Brain microvascular endothelial cell (primary cell): ENCODE measurements around the gene RTKN.
"Not testable (repeated sequence)": the region's sequence is repeated elsewhere in the genome, so short reads cannot be mapped to it uniquely, and the experiment has no call there.

Experiments used
- DNase-seq: peaks from one replicate; pipeline ENCODE4 v3.0.0-alpha.2; 2020
- H3K27ac ChIP-seq: fragments of 250-450 bp; sonication (Bioruptor Pico); 2 replicates; pipeline ENCODE4 v1.5.1; 2020; ENCODE audit warnings: mild to moderate bottlenecking, moderate library complexity
- H3K27me3 ChIP-seq: fragments of 250-450 bp; sonication (Bioruptor Pico); replicated peaks from 2 replicates; pipeline ENCODE4 v1.5.1; 2020; ENCODE audit warnings: mild to moderate bottlenecking
- H3K36me3 ChIP-seq: fragments of 250-450 bp; sonication (Bioruptor Pico); replicated peaks from 2 replicates; pipeline ENCODE4 v1.5.1; 2020; ENCODE audit warnings: mild to moderate bottlenecking
- H3K4me3 ChIP-seq: 2 replicates; pipeline ENCODE4 v1.5.1; 2011; ENCODE audit warnings: low read depth, mild to moderate bottlenecking, control low read depth, low read length, moderate library complexity
- in situ Hi-C: cut with HindIII; loops from 2 replicates; pipeline ENCODE4 v1.10.0; 2017; ENCODE audit warnings: low sequenced_read_pairs, low pct_ligation_motif_present
- TF ChIP-seq, protein P1 (sequence below): IDR thresholded peaks from 2 replicates; pipeline ENCODE4 v1.5.1; 2011; ENCODE audit warnings: low read depth, mild to moderate bottlenecking, moderate library complexity, low read length, control low read depth, inconsistent platforms; ENCODE audit errors: missing control alignments

RTKN gene

GRCh38 chr2:74441690-74442482, at the start of gene RTKN:
TSS of gene RTKN (minus strand) at chr2:74441937. CDS start at chr2:74441816, 121 bp downstream.
- H3K4me3 ChIP-seq = peak within 1 kb of the TSS; percentile 66
- no peaks in the 10 kb centered on the region for H3K27me3 ChIP-seq
- TF ChIP-seq, protein P1, sequence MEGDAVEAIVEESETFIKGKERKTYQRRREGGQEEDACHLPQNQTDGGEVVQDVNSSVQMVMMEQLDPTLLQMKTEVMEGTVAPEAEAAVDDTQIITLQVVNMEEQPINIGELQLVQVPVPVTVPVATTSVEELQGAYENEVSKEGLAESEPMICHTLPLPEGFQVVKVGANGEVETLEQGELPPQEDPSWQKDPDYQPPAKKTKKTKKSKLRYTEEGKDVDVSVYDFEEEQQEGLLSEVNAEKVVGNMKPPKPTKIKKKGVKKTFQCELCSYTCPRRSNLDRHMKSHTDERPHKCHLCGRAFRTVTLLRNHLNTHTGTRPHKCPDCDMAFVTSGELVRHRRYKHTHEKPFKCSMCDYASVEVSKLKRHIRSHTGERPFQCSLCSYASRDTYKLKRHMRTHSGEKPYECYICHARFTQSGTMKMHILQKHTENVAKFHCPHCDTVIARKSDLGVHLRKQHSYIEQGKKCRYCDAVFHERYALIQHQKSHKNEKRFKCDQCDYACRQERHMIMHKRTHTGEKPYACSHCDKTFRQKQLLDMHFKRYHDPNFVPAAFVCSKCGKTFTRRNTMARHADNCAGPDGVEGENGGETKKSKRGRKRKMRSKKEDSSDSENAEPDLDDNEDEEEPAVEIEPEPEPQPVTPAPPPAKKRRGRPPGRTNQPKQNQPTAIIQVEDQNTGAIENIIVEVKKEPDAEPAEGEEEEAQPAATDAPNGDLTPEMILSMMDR = no peak
- no peaks in the 10 kb centered on the region for H3K36me3 ChIP-seq
- no peak within 1 kb of the TSS for H3K27ac ChIP-seq
- in situ Hi-C loops = no loop called here
- DNase-seq = no peak

DNA sequence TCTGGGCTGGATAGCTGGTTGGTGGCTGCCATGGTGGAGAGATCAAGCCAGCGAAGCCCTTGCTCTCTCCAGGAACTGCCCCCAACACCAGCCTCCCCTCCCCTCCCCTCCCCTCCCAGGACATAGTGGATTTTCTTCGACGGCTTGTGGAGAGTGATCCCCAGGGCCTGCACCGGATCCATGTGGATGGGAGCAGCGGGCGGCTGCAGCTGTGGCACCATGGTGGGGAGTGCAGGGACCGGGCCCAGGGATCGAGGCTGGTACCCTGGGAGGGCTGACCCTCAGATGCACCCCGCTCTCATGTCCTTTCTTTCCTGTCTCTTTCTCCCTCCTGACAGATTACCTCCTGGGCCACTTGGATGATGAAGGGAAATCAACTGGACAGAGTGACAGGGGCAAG, 48.2 kb upstream of the RTKN start:
- TF ChIP-seq, protein P1 = no peak
- Histone ChIP-seq H3K27me3 (no peaks in the 10 kb centered on the region), H3K27ac (no peak overlapping the region), H3K36me3 (peaks cover 29% of the 10 kb centered on the region), H3K4me3 (no peak overlapping the region)
- no peak for DNase-seq
- in situ Hi-C loops = no loop called here

DNA sequence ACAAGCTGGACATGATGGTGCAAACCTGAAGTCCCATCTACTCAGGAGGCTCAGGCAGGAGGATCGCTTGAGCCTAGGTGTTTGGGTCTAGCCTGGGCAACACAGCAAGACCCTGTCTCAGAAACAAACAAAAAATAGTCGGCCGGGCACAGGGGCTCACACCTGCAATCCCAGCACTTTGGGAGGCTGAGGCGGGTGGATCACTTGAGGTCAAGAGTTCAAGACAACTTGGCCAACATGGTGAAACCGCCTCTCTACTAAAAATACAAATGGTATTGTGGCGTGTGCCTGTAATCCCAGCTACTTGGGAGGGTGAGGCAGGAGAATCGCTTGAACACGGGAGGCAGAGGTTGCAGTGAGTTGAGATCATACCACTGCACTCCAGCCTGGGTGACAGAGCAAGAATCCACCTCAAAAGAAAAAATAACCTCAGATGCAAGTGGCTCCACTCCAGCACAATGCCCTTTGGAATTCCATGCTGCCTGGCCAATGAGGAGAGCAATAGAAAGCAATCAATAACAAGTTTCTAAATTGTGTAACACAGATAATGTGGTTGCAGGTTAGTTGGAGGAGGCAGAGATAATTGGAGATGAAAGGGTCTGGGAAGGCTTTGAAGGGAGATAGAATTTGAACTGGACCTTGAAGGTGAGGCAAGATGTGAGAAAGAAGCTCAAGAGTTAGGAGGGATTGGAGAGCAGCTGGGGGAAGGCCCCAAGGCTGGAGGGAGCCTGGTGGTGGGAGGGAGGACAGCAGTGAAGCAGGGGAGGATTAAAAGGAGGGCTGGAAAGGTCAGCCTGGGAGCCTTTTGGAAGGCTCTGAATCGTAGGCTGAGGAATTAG, 47.1 kb upstream of the RTKN start:
- Histone ChIP-seq H3K27ac (no peak overlapping the region), H3K4me3 (no peak overlapping the region), H3K36me3 (peaks cover 25% of the 10 kb centered on the region), H3K27me3 (no peaks in the 10 kb centered on the region)
- DNase-seq = no peak
- TF ChIP-seq, protein P1 = peak; percentile 4
- in situ Hi-C loops = no loop called here

GRCh38 chr2:74486141-74486540, 44.4 kb upstream of the RTKN start:
- DNase-seq = no peak
- in situ Hi-C loops = no loop called here
- Histone ChIP-seq H3K4me3 (no peak overlapping the region), H3K36me3 (peaks cover 10% of the 10 kb centered on the region), H3K27me3 (no peaks in the 10 kb centered on the region), H3K27ac (no peak overlapping the region)
- TF ChIP-seq, protein P1 = no peak

- H3K36me3 ChIP-seq, H3K27me3 ChIP-seq, H3K27ac ChIP-seq, DNase-seq, in situ Hi-C loops: not testable (repeated sequence)
- H3K4me3 ChIP-seq = peak overlapping the region; percentile 99
These were observed 42.0 kb upstream of the RTKN start for GRCh38 chr2:74483675-74484164.
